ENCODE data around the gene INHA. TPM values are rescaled to one million over a fixed set of nuclear protein-coding genes. Genes with fewer than 3 reads are reported as not detected.

The INHA gene
- polyA plus RNA-seq, 1 of the 3 experiments (the other 2 are of a cell fraction), result 1.2 TPM

- WGBS (ENCODE audit: low lambda C conversion rate), result 54% methylated on average over 7 of the region's 20 CpGs
- no peak for DNase-seq
- H4K20me1 ChIP-seq (ENCODE audit: insufficient read depth), result no peaks in the 10 kb centered on the region
Observed at GRCh38 chr2:219531639-219532377, 40.3 kb upstream of the INHA start.

GRCh38 chr2:219532378-219532649, 39.8 kb upstream of the INHA start:
- H3F3A ChIP-seq (replicated peaks; ENCODE audit: insufficient read depth), result no peaks in the 10 kb centered on the region
- no peak overlapping the region for H3K4me2 ChIP-seq
- no peaks in the 10 kb centered on the region for H3K36me3 ChIP-seq (replicated peaks in 1 of 2; ENCODE audit: control insufficient read depth in 1 of 2, insufficient read depth in 2 of 2, low read length in 1 of 2)
- H2AFZ ChIP-seq (ENCODE audit: low read depth), result no peak overlapping the region
- ChIA-PET POLR2A (no interaction called here), CTCF (interaction anchor here (1.1 to 62.1 kb wide), 7 partner anchors 9 to 164 kb away, joined by 3 to 2824 read pairs (median 154); partner anchors contain the start of genes ASIC4, CHPF, DNPEP and GMPPA)
- no peaks in the 10 kb centered on the region for H3K79me2 ChIP-seq (ENCODE audit: insufficient read depth)
- H3K9ac ChIP-seq, result no peak overlapping the region
- no peak for DNase-seq
- WGBS (ENCODE audit: low lambda C conversion rate), result 48% methylated on average over 3 of the region's 8 CpGs
- H3K4me3 ChIP-seq (ENCODE audit: low read depth in 2 of 2, low read length in 1 of 2), result no peak overlapping the region
- H3K27me3 ChIP-seq (ENCODE audit: insufficient read depth), result no peaks in the 10 kb centered on the region; the same call in 1 of the 2 replicates
- no peak overlapping the region for H3K27ac ChIP-seq (ENCODE audit: low read depth in 2 of 2, low read length in 1 of 2)
- no peaks in the 10 kb centered on the region for H4K20me1 ChIP-seq (ENCODE audit: insufficient read depth)
- no peaks in the 10 kb centered on the region for H3K9me2 ChIP-seq
- no peaks in the 10 kb centered on the region for H3K9me3 ChIP-seq
- H3K4me1 ChIP-seq (ENCODE audit: control insufficient read depth in 1 of 2, insufficient read depth in 2 of 2, low read depth in 1 of 2, low read length in 1 of 2), result peaks cover 0 to 18% of the 10 kb centered on the region in 2 experiments; a peak in 2 of 4 replicates
- TF ChIP-seq, protein P1, sequence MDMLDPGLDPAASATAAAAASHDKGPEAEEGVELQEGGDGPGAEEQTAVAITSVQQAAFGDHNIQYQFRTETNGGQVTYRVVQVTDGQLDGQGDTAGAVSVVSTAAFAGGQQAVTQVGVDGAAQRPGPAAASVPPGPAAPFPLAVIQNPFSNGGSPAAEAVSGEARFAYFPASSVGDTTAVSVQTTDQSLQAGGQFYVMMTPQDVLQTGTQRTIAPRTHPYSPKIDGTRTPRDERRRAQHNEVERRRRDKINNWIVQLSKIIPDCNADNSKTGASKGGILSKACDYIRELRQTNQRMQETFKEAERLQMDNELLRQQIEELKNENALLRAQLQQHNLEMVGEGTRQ (IDR thresholded peaks at IDR 0.05; ENCODE audit: borderline replicate concordance, low read depth, low read length), result no peak
- TF ChIP-seq FOSL2 (IDR thresholded peaks at IDR 0.05; ENCODE audit: borderline replicate concordance, low read depth) (no peak), EP300 (IDR thresholded peaks at IDR 0.05; ENCODE audit: borderline replicate concordance in 1 of 2, low read depth in 1 of 2, low read length in 1 of 2) (no peak), SMC3 (IDR thresholded peaks at IDR 0.05; ENCODE audit: low read depth, low read length) (no peak), REST (IDR thresholded peaks at IDR 0.05; ENCODE audit: low read depth, low read length) (no peak), RFX5 (IDR thresholded peaks at IDR 0.05; ENCODE audit: low read length) (no peak), SIN3A (IDR thresholded peaks at IDR 0.05; ENCODE audit: borderline replicate concordance, low read depth, low read length) (no peak), POLR2AphosphoS5 (IDR thresholded peaks at IDR 0.05; ENCODE audit: low read depth, low read length) (no peak), NRF1 (IDR thresholded peaks at IDR 0.05; ENCODE audit: low read depth, low read length) (no peak), YY1 (IDR thresholded peaks at IDR 0.05; ENCODE audit: low read depth) (no peak), FOXJ3 (CRISPR knock-in tag; IDR thresholded peaks at IDR 0.05) (no peak), NFIC (IDR thresholded peaks at IDR 0.05; ENCODE audit: borderline replicate concordance) (no peak)
- TF ChIP-seq, protein P2, sequence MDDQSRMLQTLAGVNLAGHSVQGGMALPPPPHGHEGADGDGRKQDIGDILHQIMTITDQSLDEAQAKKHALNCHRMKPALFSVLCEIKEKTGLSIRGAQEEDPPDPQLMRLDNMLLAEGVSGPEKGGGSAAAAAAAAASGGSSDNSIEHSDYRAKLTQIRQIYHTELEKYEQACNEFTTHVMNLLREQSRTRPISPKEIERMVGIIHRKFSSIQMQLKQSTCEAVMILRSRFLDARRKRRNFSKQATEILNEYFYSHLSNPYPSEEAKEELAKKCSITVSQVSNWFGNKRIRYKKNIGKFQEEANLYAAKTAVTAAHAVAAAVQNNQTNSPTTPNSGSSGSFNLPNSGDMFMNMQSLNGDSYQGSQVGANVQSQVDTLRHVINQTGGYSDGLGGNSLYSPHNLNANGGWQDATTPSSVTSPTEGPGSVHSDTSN (IDR thresholded peaks at IDR 0.05), result no peak

More at GRCh38 chr2:219531639-219532377, 40.3 kb upstream of the INHA start:
- H2AFZ ChIP-seq (ENCODE audit: low read depth), result no peak overlapping the region
- no peaks in the 10 kb centered on the region for H3K36me3 ChIP-seq (replicated peaks in 1 of 2; ENCODE audit: control insufficient read depth in 1 of 2, insufficient read depth in 2 of 2, low read length in 1 of 2)
- CTCF ChIA-PET, result interaction anchor here (1.1 to 62.1 kb wide), 12 partner anchors 9 to 165 kb away, joined by 3 to 2824 read pairs (median 35); partner anchors contain the start of genes ASIC4, CHPF, DNPEP and GMPPA
- no peak overlapping the region for H3K4me3 ChIP-seq (ENCODE audit: low read depth in 2 of 2, low read length in 1 of 2)
- no peak for TF ChIP-seq NRF1 (IDR thresholded peaks at IDR 0.05; ENCODE audit: low read depth, low read length)
- TF ChIP-seq EZH2phosphoT487 (IDR thresholded peaks at IDR 0.05; ENCODE audit: borderline replicate concordance, low read depth), result no peak
- no peak for TF ChIP-seq FOXM1 (IDR thresholded peaks at IDR 0.05; ENCODE audit: low read depth)
- TF ChIP-seq, protein P3, sequence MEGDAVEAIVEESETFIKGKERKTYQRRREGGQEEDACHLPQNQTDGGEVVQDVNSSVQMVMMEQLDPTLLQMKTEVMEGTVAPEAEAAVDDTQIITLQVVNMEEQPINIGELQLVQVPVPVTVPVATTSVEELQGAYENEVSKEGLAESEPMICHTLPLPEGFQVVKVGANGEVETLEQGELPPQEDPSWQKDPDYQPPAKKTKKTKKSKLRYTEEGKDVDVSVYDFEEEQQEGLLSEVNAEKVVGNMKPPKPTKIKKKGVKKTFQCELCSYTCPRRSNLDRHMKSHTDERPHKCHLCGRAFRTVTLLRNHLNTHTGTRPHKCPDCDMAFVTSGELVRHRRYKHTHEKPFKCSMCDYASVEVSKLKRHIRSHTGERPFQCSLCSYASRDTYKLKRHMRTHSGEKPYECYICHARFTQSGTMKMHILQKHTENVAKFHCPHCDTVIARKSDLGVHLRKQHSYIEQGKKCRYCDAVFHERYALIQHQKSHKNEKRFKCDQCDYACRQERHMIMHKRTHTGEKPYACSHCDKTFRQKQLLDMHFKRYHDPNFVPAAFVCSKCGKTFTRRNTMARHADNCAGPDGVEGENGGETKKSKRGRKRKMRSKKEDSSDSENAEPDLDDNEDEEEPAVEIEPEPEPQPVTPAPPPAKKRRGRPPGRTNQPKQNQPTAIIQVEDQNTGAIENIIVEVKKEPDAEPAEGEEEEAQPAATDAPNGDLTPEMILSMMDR (IDR thresholded peaks at IDR 0.05), result no peak
- TF ChIP-seq GABPA (IDR thresholded peaks at IDR 0.05; ENCODE audit: low read depth), result no peak
- no peak for TF ChIP-seq GATA2 (CRISPR knock-in tag; IDR thresholded peaks at IDR 0.05)
- no peak for TF ChIP-seq EP300 (IDR thresholded peaks at IDR 0.05; ENCODE audit: borderline replicate concordance in 1 of 2, low read depth in 1 of 2, low read length in 1 of 2)
- TF ChIP-seq MXI1 (IDR thresholded peaks at IDR 0.05; ENCODE audit: low read depth, low read length), result no peak
- no peak overlapping the region for H3K4me2 ChIP-seq
- no peaks in the 10 kb centered on the region for H3F3A ChIP-seq (replicated peaks; ENCODE audit: insufficient read depth)
- no peak overlapping the region for H3K9ac ChIP-seq
- no peaks in the 10 kb centered on the region for H3K9me2 ChIP-seq
- POLR2A ChIA-PET, result no interaction called here
- peaks cover 0 to 23% of the 10 kb centered on the region in 2 experiments; a peak in 2 of 4 replicates for H3K4me1 ChIP-seq (ENCODE audit: control insufficient read depth in 1 of 2, insufficient read depth in 2 of 2, low read depth in 1 of 2, low read length in 1 of 2)
- no peaks in the 10 kb centered on the region for H3K79me2 ChIP-seq (ENCODE audit: insufficient read depth)
- H3K27ac ChIP-seq (ENCODE audit: low read depth in 2 of 2, low read length in 1 of 2), result no peak overlapping the region
- H3K9me3 ChIP-seq, result no peaks in the 10 kb centered on the region
- no peaks in the 10 kb centered on the region; the same call in 1 of the 2 replicates for H3K27me3 ChIP-seq (ENCODE audit: insufficient read depth)
